ENCODE measurements around the gene VRK3.

Gene VRK3

GRCh38 chr19:49957262-49957915 is 67.8 kb downstream of the VRK3 start:
- no peak overlapping the region for H3K27ac ChIP-seq
- H3K9ac ChIP-seq, result no peak overlapping the region
- no peak overlapping the region for H3K4me2 ChIP-seq
- no peaks in the 10 kb centered on the region for H4K20me1 ChIP-seq
- peaks cover 15% of the 10 kb centered on the region for H3K9me3 ChIP-seq
- TF ChIP-seq Cebpa-rat (IDR thresholded peaks at IDR 0.05), result no peak
- no peak overlapping the region for H3K4me3 ChIP-seq
- H3K4me1 ChIP-seq, result peaks cover 20% of the 10 kb centered on the region
- H3K36me3 ChIP-seq, result no peaks in the 10 kb centered on the region
- H3K27me3 ChIP-seq, result no peaks in the 10 kb centered on the region

- no peak overlapping the region for H3K4me2 ChIP-seq
- H3K4me1 ChIP-seq, result peaks cover 29% of the 10 kb centered on the region
- no peak for TF ChIP-seq Cebpa-rat (IDR thresholded peaks at IDR 0.05)
- peaks cover 17% of the 10 kb centered on the region for H3K9me3 ChIP-seq
- no peaks in the 10 kb centered on the region for H3K27me3 ChIP-seq
- H3K27ac ChIP-seq, result no peak overlapping the region
- H3K36me3 ChIP-seq, result no peaks in the 10 kb centered on the region
- H3K4me3 ChIP-seq, result no peak overlapping the region
- H3K9ac ChIP-seq, result no peak overlapping the region
- H4K20me1 ChIP-seq, result no peaks in the 10 kb centered on the region
Observed at GRCh38 chr19:49956115-49956495, 69.1 kb downstream of the VRK3 start.

GRCh38 chr19:49954933-49955332 is 70.2 kb downstream of the VRK3 start:
- no peak overlapping the region for H3K9ac ChIP-seq
- no peaks in the 10 kb centered on the region for H3K27me3 ChIP-seq
- H3K9me3 ChIP-seq, result peaks cover 17% of the 10 kb centered on the region
- no peak for TF ChIP-seq Cebpa-rat (IDR thresholded peaks at IDR 0.05)
- peaks cover 34% of the 10 kb centered on the region for H3K4me1 ChIP-seq
- no peak overlapping the region for H3K4me2 ChIP-seq
- H3K4me3 ChIP-seq, result no peak overlapping the region
- no peaks in the 10 kb centered on the region for H4K20me1 ChIP-seq
- H3K36me3 ChIP-seq, result no peaks in the 10 kb centered on the region
- no peak overlapping the region for H3K27ac ChIP-seq

GRCh38 chr19:49954092-49954829 is 70.9 kb downstream of the VRK3 start:
- no peak for TF ChIP-seq Cebpa-rat (IDR thresholded peaks at IDR 0.05)
- H3K27ac ChIP-seq, result no peak overlapping the region

GRCh38 chr19:49953416-49953815 is 71.8 kb downstream of the VRK3 start:
- Histone ChIP-seq H3K9ac (no peak overlapping the region), H3K4me2 (peak overlapping the region; percentile 48), H3K27ac (no peak overlapping the region), H4K20me1 (no peaks in the 10 kb centered on the region), H3K36me3 (no peaks in the 10 kb centered on the region), H3K27me3 (no peaks in the 10 kb centered on the region), H3K4me3 (no peak overlapping the region), H3K4me1 (peaks cover 34% of the 10 kb centered on the region), H3K9me3 (peaks cover 17% of the 10 kb centered on the region)
- TF ChIP-seq Cebpa-rat (IDR thresholded peaks at IDR 0.05), result no peak

More at GRCh38 chr19:49954092-49954829, 70.9 kb downstream of the VRK3 start:
- Histone ChIP-seq H3K4me3 (no peak overlapping the region), H3K4me2 (peak overlapping the region; percentile 48), H3K36me3 (no peaks in the 10 kb centered on the region), H3K9ac (no peak overlapping the region), H3K27me3 (no peaks in the 10 kb centered on the region), H3K4me1 (peaks cover 34% of the 10 kb centered on the region), H3K9me3 (peaks cover 17% of the 10 kb centered on the region), H4K20me1 (no peaks in the 10 kb centered on the region)

GRCh38 chr19:49952906-49953305 is 72.3 kb downstream of the VRK3 start:
- no peak overlapping the region for H3K27ac ChIP-seq
- H3K4me2 ChIP-seq, result peak overlapping the region; percentile 48

GRCh38 chr19:49952479-49952836 is 72.7 kb downstream of the VRK3 start:
- Histone ChIP-seq H3K36me3 (no peaks in the 10 kb centered on the region), H3K4me1 (peaks cover 34% of the 10 kb centered on the region), H3K27me3 (no peaks in the 10 kb centered on the region), H3K9ac (no peak overlapping the region), H3K4me2 (0 out of 2 replicates have a peak overlapping the region, but pooled peaks have one; percentile 2), H4K20me1 (no peaks in the 10 kb centered on the region), H3K9me3 (peaks cover 17% of the 10 kb centered on the region), H3K4me3 (no peak overlapping the region), H3K27ac (no peak overlapping the region)
- no peak for TF ChIP-seq Cebpa-rat (IDR thresholded peaks at IDR 0.05)

More at GRCh38 chr19:49952906-49953305, 72.3 kb downstream of the VRK3 start:
- H3K9ac ChIP-seq, result no peak overlapping the region
- no peak overlapping the region for H3K4me3 ChIP-seq
- H3K36me3 ChIP-seq, result no peaks in the 10 kb centered on the region
- no peaks in the 10 kb centered on the region for H4K20me1 ChIP-seq
- no peak for TF ChIP-seq Cebpa-rat (IDR thresholded peaks at IDR 0.05)
- no peaks in the 10 kb centered on the region for H3K27me3 ChIP-seq
- H3K4me1 ChIP-seq, result peaks cover 34% of the 10 kb centered on the region
- peaks cover 17% of the 10 kb centered on the region for H3K9me3 ChIP-seq

- Histone ChIP-seq H3K4me3 (no peak overlapping the region), H3K9ac (no peak overlapping the region), H3K36me3 (no peaks in the 10 kb centered on the region), H3K27me3 (no peaks in the 10 kb centered on the region), H3K9me3 (peaks cover 17% of the 10 kb centered on the region), H4K20me1 (no peaks in the 10 kb centered on the region), H3K27ac (no peak overlapping the region), H3K4me1 (peaks cover 34% of the 10 kb centered on the region), H3K4me2 (peak overlapping the region; percentile 17; the same call in 1 of the 2 replicates)
- no peak for TF ChIP-seq Cebpa-rat (IDR thresholded peaks at IDR 0.05)
Observed at GRCh38 chr19:49951806-49952478, 73.2 kb downstream of the VRK3 start.

GRCh38 chr19:49950956-49951526 is 74.1 kb downstream of the VRK3 start:
- Histone ChIP-seq H3K4me1 (peaks cover 34% of the 10 kb centered on the region), H3K4me3 (no peak overlapping the region), H4K20me1 (no peaks in the 10 kb centered on the region), H3K9me3 (peaks cover 17% of the 10 kb centered on the region), H3K4me2 (peak overlapping the region; percentile 17), H3K9ac (no peak overlapping the region), H3K27me3 (no peaks in the 10 kb centered on the region), H3K27ac (no peak overlapping the region), H3K36me3 (no peaks in the 10 kb centered on the region)
- TF ChIP-seq Cebpa-rat (IDR thresholded peaks at IDR 0.05), result no peak

GRCh38 chr19:49950590-49950948 is 74.6 kb downstream of the VRK3 start:
- H3K9me3 ChIP-seq, result peaks cover 17% of the 10 kb centered on the region
- no peaks in the 10 kb centered on the region for H4K20me1 ChIP-seq
- no peak overlapping the region for H3K4me3 ChIP-seq
- no peaks in the 10 kb centered on the region for H3K27me3 ChIP-seq
- no peak overlapping the region for H3K4me2 ChIP-seq
- no peaks in the 10 kb centered on the region for H3K36me3 ChIP-seq
- no peak overlapping the region for H3K9ac ChIP-seq
- H3K27ac ChIP-seq, result no peak overlapping the region
- TF ChIP-seq Cebpa-rat (IDR thresholded peaks at IDR 0.05), result no peak
- H3K4me1 ChIP-seq, result peaks cover 34% of the 10 kb centered on the region
